ENCODE results near the gene ZNF451.

ZNF451 gene

GRCh38 chr6:57064809-57065208, 25.2 kb upstream of the ZNF451 start:
- TF ChIP-seq TAF1 (IDR thresholded peaks at IDR 0.05; ENCODE audit: borderline replicate concordance, insufficient read depth, low read length) (no peak), FOXP2 (optimal IDR thresholded peaks at IDR 0.05; ENCODE audit: borderline replicate concordance, extremely low read depth, extremely low read length, insufficient read depth) (no peak), REST (IDR thresholded peaks at IDR 0.05; ENCODE audit: insufficient read depth in 1 of 2, low read depth in 2 of 2, low read length in 2 of 2) (no peak), SIN3A (IDR thresholded peaks at IDR 0.05; ENCODE audit: borderline replicate concordance, insufficient read depth, low read length) (no peak), POLR2AphosphoS5 (IDR thresholded peaks at IDR 0.05; ENCODE audit: low read depth, low read length) (no peak)

- TF ChIP-seq SIN3A (IDR thresholded peaks at IDR 0.05; ENCODE audit: borderline replicate concordance, insufficient read depth, low read length) (no peak), FOXP2 (optimal IDR thresholded peaks at IDR 0.05; ENCODE audit: borderline replicate concordance, extremely low read depth, extremely low read length, insufficient read depth) (no peak), POLR2AphosphoS5 (IDR thresholded peaks at IDR 0.05; ENCODE audit: low read depth, low read length) (no peak), TAF1 (IDR thresholded peaks at IDR 0.05; ENCODE audit: borderline replicate concordance, insufficient read depth, low read length) (no peak), REST (IDR thresholded peaks at IDR 0.05; ENCODE audit: insufficient read depth in 1 of 2, low read depth in 2 of 2, low read length in 2 of 2) (no peak)
These were observed 21.9 kb upstream of the ZNF451 start for GRCh38 chr6:57068061-57068460.

- TF ChIP-seq REST (IDR thresholded peaks at IDR 0.05; ENCODE audit: insufficient read depth in 1 of 2, low read depth in 2 of 2, low read length in 2 of 2) = no peak
- TF ChIP-seq TAF1 (IDR thresholded peaks at IDR 0.05; ENCODE audit: borderline replicate concordance, insufficient read depth, low read length) = no peak
- no peak for TF ChIP-seq SIN3A (IDR thresholded peaks at IDR 0.05; ENCODE audit: borderline replicate concordance, insufficient read depth, low read length)
- TF ChIP-seq FOXP2 (optimal IDR thresholded peaks at IDR 0.05; ENCODE audit: borderline replicate concordance, extremely low read depth, extremely low read length, insufficient read depth) = no peak
- TF ChIP-seq POLR2AphosphoS5 (IDR thresholded peaks at IDR 0.05; ENCODE audit: low read depth, low read length) = no peak
These were observed 20.8 kb upstream of the ZNF451 start for GRCh38 chr6:57069228-57069627.

GRCh38 chr6:57069920-57070331, 20.1 kb upstream of the ZNF451 start:
- no peak for TF ChIP-seq SIN3A (IDR thresholded peaks at IDR 0.05; ENCODE audit: borderline replicate concordance, insufficient read depth, low read length)
- no peak for TF ChIP-seq TAF1 (IDR thresholded peaks at IDR 0.05; ENCODE audit: borderline replicate concordance, insufficient read depth, low read length)
- TF ChIP-seq FOXP2 (optimal IDR thresholded peaks at IDR 0.05; ENCODE audit: borderline replicate concordance, extremely low read depth, extremely low read length, insufficient read depth) = no peak
- TF ChIP-seq POLR2AphosphoS5 (IDR thresholded peaks at IDR 0.05; ENCODE audit: low read depth, low read length) = no peak
- no peak for TF ChIP-seq REST (IDR thresholded peaks at IDR 0.05; ENCODE audit: insufficient read depth in 1 of 2, low read depth in 2 of 2, low read length in 2 of 2)

DNA sequence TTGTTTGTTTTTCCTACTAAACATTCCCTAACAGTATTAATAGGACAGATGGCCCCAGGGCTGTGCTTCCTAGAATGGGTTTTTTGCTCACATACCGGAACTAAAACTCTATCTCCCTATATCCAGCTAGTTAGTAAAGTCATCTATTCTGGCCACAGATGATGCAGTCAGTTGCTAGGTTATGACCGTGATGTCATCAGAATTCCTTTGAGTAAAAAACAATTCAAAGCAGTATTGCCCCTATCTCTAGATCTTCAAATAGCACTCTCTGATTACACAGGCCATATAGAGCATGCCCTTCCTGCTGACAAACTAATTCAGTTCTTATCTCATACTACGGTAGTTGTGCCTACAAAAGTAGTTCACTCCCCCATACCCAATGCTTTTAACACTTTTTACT, 17.9 kb upstream of the ZNF451 start:
- TF ChIP-seq SIN3A (IDR thresholded peaks at IDR 0.05; ENCODE audit: borderline replicate concordance, insufficient read depth, low read length) (no peak), REST (IDR thresholded peaks at IDR 0.05; ENCODE audit: insufficient read depth in 1 of 2, low read depth in 2 of 2, low read length in 2 of 2) (no peak), POLR2AphosphoS5 (IDR thresholded peaks at IDR 0.05; ENCODE audit: low read depth, low read length) (no peak), FOXP2 (optimal IDR thresholded peaks at IDR 0.05; ENCODE audit: borderline replicate concordance, extremely low read depth, extremely low read length, insufficient read depth) (no peak), TAF1 (IDR thresholded peaks at IDR 0.05; ENCODE audit: borderline replicate concordance, insufficient read depth, low read length) (no peak)

Measured in PFSK-1 (cell line).